Activated CD8-positive, alpha-beta memory T cell treated with anti-CD3 and anti-CD28 coated beads, Interleukin-2, amount 50 U/mL, for 24 hours (primary cell): ENCODE results near the gene ATG10.
"Not testable (repeated sequence)": the region's sequence is repeated elsewhere in the genome, so short reads cannot be mapped to it uniquely, and the experiment has no call there.

Experiments
- DNase-seq: peaks from one replicate; pipeline ENCODE4 v3.0.0-alpha.2; 2020; ENCODE audit errors: extremely low read depth

Gene ATG10

GRCh38 chr5:82129723-82130285, 158.0 kb downstream of the ATG10 start:
- no peak for DNase-seq

GRCh38 chr5:82130602-82131001, 158.8 kb downstream of the ATG10 start:
- no peak for DNase-seq

- no peak for DNase-seq
These were observed 165.4 kb downstream of the ATG10 start for GRCh38 chr5:82137205-82137604.

- DNase-seq = not testable (repeated sequence)
These were observed 168.0 kb downstream of the ATG10 start for GRCh38 chr5:82139837-82140236.

DNA sequence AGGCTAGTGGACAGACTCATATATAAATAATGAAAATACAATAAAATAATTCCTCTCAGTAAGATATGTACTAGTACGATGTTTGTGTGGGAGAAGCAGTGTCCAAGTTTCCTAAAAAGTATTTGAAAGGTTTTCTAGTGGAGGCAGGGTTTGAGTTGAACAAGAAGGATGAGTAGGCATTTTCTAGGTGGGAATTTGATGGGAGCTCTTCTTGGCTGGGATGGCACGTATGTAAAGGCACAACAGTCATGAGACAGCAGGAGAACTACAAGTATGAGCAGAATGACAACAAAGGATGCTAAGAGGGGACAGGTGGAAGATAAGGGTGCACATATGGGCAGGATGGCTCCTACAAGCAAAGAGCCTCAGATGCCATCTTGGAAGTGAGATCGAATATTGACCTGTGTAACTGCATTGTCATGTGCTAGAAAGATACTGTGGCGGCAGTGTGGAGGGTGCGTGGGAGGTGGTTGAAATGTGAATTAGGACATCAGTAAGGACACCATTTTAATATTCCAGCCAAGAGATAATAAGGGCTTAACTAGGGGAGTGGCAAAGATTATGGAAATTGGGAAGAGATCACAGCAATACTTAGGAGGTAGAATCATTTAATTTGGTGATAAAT, 170.5 kb downstream of the ATG10 start:
- no peak for DNase-seq

DNA sequence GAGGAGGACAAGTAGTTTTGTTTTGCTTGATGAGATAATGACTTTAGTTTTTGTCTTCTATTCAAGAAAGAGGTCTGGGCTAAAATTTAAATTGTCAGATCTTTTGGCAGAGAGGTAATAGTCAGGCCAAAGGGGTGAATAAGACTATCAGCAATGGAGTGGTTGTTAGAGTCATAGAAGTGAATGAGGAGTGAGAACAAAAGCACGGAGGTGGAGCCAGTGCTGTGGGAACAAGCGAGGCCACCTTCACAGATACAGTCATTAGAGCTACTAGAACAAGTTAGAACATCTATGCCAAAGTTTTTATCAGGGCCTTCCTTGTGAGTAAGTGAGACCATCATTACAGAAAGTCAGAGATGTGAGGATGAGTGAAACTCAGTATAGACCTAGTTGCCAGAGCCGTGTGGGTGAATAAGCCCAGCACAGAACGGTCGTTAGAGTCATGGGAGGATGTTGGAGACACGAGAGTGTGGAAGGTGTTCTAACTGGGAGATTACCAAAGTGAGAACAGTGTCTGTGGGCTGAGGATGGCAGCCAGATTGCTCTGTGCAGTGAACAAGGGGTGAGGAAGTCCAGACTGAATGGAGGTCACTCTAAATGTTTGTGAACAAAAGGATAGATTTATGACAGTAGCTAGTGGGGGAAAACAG, 171.2 kb downstream of the ATG10 start:
- DNase-seq = no peak

DNA sequence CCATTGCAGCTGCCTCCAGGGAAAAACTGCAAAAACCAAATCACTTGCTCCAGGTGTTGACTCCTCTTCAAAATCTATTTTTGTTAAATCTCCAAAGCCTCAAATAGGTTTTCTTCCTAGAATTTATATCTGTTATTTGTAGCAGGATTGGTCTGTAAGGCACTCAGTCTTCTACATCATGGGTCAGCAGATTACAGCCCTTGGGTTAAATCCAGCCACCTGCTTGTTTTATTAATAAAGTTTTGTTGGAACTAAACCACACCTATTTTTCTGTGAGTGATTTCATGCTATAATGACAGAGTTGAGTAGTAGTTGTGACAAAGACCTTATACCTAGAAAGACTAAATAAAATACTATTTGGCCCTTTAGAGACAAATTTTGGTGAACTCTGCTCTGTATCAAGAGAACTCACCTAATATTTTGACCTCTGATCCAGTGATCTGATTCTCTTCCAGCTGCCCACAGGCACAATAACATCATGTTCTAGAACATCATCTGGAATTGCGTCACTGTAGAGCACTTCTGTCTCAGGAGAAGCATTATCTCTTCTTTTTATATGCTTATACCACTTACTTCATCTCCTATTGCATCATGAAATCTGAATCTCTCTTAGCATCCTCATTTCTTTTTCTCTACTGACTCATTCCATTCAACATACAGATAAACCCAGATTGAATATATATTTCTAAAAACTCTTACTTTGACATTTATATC, 176.2 kb downstream of the ATG10 start:
- no peak for DNase-seq

DNA sequence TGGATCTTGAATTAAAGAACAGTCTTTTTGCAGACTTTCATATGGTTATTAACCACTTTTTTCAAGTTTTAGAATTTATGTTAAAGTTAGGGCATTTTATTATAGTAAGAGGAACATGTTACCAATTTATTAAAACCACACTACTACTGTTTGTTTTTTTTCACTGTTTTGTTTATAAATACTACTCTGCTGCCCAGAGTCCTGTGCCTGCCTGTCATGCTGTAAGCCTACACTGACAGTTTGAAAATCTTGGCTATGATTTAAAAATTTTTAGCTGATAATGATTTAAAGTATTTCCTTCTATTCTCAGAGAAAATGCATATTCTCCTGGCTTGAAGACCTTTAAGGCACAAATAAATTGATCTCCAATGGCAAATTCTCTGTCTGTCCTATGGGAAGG, 177.6 kb downstream of the ATG10 start:
- DNase-seq = no peak

DNA sequence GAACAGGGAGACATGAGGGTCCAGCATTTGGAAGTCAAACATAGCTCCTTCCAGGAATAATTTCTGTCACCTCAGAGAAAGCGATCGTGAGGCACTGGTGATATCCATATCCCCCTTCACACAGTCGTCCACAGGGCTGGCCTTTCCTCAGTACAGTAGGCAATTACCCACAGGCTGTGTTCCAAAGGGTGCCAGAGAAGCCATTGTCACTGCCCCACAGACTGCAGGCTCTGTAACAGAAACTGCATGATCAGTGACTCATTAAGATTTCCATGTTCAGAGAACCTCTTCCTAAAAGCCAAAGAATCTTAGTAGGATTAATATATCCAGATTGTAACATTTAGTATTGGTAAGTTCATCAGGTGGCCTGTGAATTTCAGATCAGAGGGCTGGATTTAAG, 178.7 kb downstream of the ATG10 start:
- no peak for DNase-seq

- no peak for DNase-seq
These were observed 179.4 kb downstream of the ATG10 start for GRCh38 chr5:82151204-82151603.

DNA sequence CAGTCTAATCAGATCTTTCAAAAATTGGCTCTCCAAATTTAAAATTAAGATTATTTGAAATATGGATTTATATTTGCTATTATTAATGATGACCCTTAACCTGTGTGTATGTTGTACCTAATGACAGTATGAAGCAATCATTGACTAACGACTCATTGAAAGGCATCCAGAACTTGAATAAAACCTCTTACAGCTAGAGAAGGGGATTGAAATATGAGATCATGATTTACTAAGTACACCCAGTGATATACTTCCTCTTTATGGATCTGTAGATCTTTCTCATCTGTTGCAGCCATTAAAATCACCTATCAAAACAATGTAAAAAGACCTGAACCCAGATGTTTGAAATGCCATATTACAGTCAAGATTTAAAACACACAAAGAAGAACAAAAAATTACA, 179.8 kb downstream of the ATG10 start:
- no peak for DNase-seq

- DNase-seq = no peak
These were observed 181.2 kb downstream of the ATG10 start for GRCh38 chr5:82152978-82153481.

- DNase-seq = no peak
These were observed 183.0 kb downstream of the ATG10 start for GRCh38 chr5:82154776-82155175.

GRCh38 chr5:82155305-82155704, 183.5 kb downstream of the ATG10 start:
- no peak for DNase-seq

- no peak for DNase-seq
These were observed 185.1 kb downstream of the ATG10 start for GRCh38 chr5:82156874-82157273.

GRCh38 chr5:82158755-82159413, 187.1 kb downstream of the ATG10 start:
- no peak for DNase-seq

GRCh38 chr5:82160948-82161347, 189.1 kb downstream of the ATG10 start:
- DNase-seq = no peak

GRCh38 chr5:82162573-82162972, 190.8 kb downstream of the ATG10 start:
- DNase-seq = no peak

- DNase-seq = no peak
These were observed 191.8 kb downstream of the ATG10 start for GRCh38 chr5:82163452-82164175.

DNA sequence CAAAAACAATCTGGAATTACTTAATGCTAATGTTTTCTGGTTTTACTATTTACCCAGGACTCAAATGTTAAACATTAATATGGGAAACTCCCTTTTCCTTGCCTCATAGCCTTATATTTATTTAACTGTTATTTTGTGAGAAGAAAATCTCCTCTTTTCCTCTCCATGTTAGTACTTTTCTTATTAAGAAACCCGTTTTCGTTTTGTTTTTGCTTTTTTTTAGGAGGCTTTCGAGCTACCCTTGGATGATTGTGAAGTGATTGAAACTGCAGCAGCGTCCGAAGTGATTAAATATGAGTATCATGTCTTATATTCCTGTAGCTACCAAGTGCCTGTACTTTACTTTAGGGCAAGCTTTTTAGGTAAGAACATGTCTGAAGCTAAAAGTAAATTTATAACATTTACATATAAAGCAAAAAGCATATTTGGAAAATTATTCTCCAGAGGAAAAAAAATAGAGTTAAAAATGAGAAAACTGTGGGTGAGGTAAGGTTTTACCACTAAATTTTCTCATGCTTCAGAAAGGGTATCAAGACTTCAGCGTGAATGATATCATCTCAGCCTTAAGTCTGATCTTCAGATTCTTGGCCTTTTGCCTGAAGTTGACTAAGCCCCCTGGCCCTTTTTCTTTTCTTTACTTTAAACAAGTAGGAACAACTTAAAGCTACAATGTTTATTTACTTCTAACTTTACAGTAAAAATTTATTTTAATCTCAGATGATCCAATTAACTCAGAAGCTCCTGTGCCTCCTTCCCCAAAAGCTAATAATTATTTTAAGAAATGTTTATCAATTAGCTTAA, 192.6 kb downstream of the ATG10 start:
- DNase-seq = no peak
